Right renal cortex interstitium (tissue), 3 donors: ENCODE data around the gene SLC12A3. TPM values are rescaled to one million over a fixed set of nuclear protein-coding genes. Genes with fewer than 3 reads are reported as not detected.
"Not testable (repeated sequence)": the region's sequence is repeated elsewhere in the genome, so short reads cannot be mapped to it uniquely, and the experiment has no call there.

Experiments used
- DNase-seq, 3 donors: peaks; one replicate each; pipeline ENCODE4 v3.0.0-alpha.2; 2013; ENCODE audit warnings: low read depth in 3 of 3, low spot score in 2 of 3
- polyA plus RNA-seq, 3 donors: library from polyadenylated mRNA; unstranded; fragments of 120-200 nt; gene quantifications; one replicate each; pipeline ENCODE4 v1.2.1, GENCODE V29; 2013; ENCODE audit not compliant: insufficient read length in 3 of 3

The SLC12A3 gene
- polyA plus RNA-seq, 3 donors = 39.3 to 61.0 (median 39.5) TPM

- no peak for DNase-seq
These were observed 2.2 kb downstream of the SLC12A3 start for GRCh38 chr16:56866955-56867830.

GRCh38 chr16:56868175-56868574 lies 3.2 kb downstream of the SLC12A3 start:
- no peak for DNase-seq

- not testable (repeated sequence) for DNase-seq
These were observed 3.8 kb downstream of the SLC12A3 start for GRCh38 chr16:56868766-56869165.

- no peak for DNase-seq
These were observed 4.7 kb downstream of the SLC12A3 start for GRCh38 chr16:56869513-56870275.

GRCh38 chr16:56870276-56870888 lies 5.4 kb downstream of the SLC12A3 start:
- DNase-seq = no peak

- no peak for DNase-seq
These were observed 6.2 kb downstream of the SLC12A3 start for GRCh38 chr16:56871172-56871593.

GRCh38 chr16:56872863-56873391 lies 7.9 kb downstream of the SLC12A3 start:
- no peak for DNase-seq

GRCh38 chr16:56874800-56875199 lies 9.8 kb downstream of the SLC12A3 start:
- DNase-seq = no peak

- DNase-seq = no peak
These were observed 11.0 kb downstream of the SLC12A3 start for GRCh38 chr16:56876048-56876447.

- no peak for DNase-seq
These were observed 12.6 kb downstream of the SLC12A3 start for GRCh38 chr16:56877486-56878182.

- DNase-seq = no peak
These were observed 13.4 kb downstream of the SLC12A3 start for GRCh38 chr16:56878282-56878854.

- DNase-seq = no peak
These were observed 14.3 kb downstream of the SLC12A3 start for GRCh38 chr16:56879276-56879675.

GRCh38 chr16:56880176-56880575 lies 15.2 kb downstream of the SLC12A3 start:
- no peak for DNase-seq

- DNase-seq = no peak
These were observed 15.7 kb downstream of the SLC12A3 start for GRCh38 chr16:56880685-56881084.

- no peak for DNase-seq
These were observed 17.2 kb downstream of the SLC12A3 start for GRCh38 chr16:56882077-56882800.

- DNase-seq = no peak
These were observed 18.6 kb downstream of the SLC12A3 start for GRCh38 chr16:56883586-56883985.

- no peak for DNase-seq
These were observed 19.1 kb downstream of the SLC12A3 start for GRCh38 chr16:56884026-56884582.

- not testable (repeated sequence) for DNase-seq
These were observed 19.9 kb downstream of the SLC12A3 start for GRCh38 chr16:56884929-56885328.
